Epithelial cell of proximal tubule (primary cell): Measurements from ENCODE around the gene NUDT14. TPM values are rescaled to one million over a fixed set of nuclear protein-coding genes. Genes with fewer than 3 reads are reported as not detected.

Experiments
- DNase-seq: peaks from one replicate; pipeline ENCODE4 v3.0.0-alpha.2; 2011; ENCODE audit warnings: low read depth
- H3K4me3 ChIP-seq: 2 replicates; pipeline ENCODE4 v1.5.1; 2011; ENCODE audit warnings: low read depth, mild to moderate bottlenecking, low read length
- CTCF ChIP-seq: conservative IDR thresholded peaks from 2 replicates; pipeline ENCODE4 v1.5.1; 2012; ENCODE audit warnings: low read depth, mild to moderate bottlenecking, low read length
- total RNA-seq: library from RNA; depleted of rRNA; stranded (reverse); fragments of >200 nt; gene quantifications from 2 replicates; pipeline ENCODE4 v1.2.3, GENCODE V29; 2015

NUDT14 gene
- total RNA-seq, 1 donor from 2014 or later = 30.2 TPM

- H3K4me3 ChIP-seq = no peak overlapping the region
- no peak for TF ChIP-seq CTCF
- DNase-seq = no peak
These were observed 14.4 kb downstream of the NUDT14 start for GRCh38 chr14:105166571-105167302.

GRCh38 chr14:105165761-105166485 lies 15.2 kb downstream of the NUDT14 start:
- DNase-seq = no peak
- TF ChIP-seq CTCF = no peak
- no peak overlapping the region for H3K4me3 ChIP-seq

- H3K4me3 ChIP-seq = no peak overlapping the region
- no peak for DNase-seq
- TF ChIP-seq CTCF = no peak
These were observed 15.9 kb downstream of the NUDT14 start for GRCh38 chr14:105165134-105165704.

- H3K4me3 ChIP-seq = no peak overlapping the region
- no peak for DNase-seq
- TF ChIP-seq CTCF = no peak
These were observed 17.9 kb downstream of the NUDT14 start for GRCh38 chr14:105163040-105163742.

- DNase-seq = no peak
- no peak overlapping the region for H3K4me3 ChIP-seq
These were observed 18.5 kb downstream of the NUDT14 start for GRCh38 chr14:105162669-105162979.

More at GRCh38 chr14:105162669-105162979, 18.5 kb downstream of the NUDT14 start:
- no peak for TF ChIP-seq CTCF
